GM23338 (cell line): Measurements from ENCODE around the gene RPS2. TPM values are rescaled to one million over a fixed set of nuclear protein-coding genes. Genes with fewer than 3 reads are reported as not detected.
A peak's percentile ranks its signal among the peaks of the same experiment; 100 is the strongest.

Source experiments
- ATAC-seq: fragments of 200-7000 bp; cut with Tn5 transposase; 3 replicates; pipeline ENCODE4 v1.9.1; 2020
- DNase-seq: peaks from one replicate; pipeline ENCODE4 v3.0.0-alpha.2; 2015; ENCODE audit warnings: low spot score
- H2AFZ ChIP-seq: fragments of 200-600 bp; sonication (generic); 2 replicates; pipeline ENCODE4 v1.8.0; 2016; ENCODE audit warnings: antibody characterized with exemption, mild to moderate bottlenecking, moderate library complexity
- H3F3A ChIP-seq: fragments of 200-600 bp; sonication (generic); replicated peaks from 2 replicates; pipeline ENCODE4 v1.8.0; 2017; ENCODE audit warnings: antibody characterized with exemption, mixed run types, low read depth
- H3K27ac ChIP-seq: fragments of 200-600 bp; sonication (generic); 2 replicates; pipeline ENCODE4 v1.6.1; 2016; ENCODE audit warnings: low read depth
- H3K27me3 ChIP-seq: fragments of 200-600 bp; sonication (generic); 2 replicates; pipeline ENCODE4 v1.8.0; 2016; ENCODE audit warnings: mild to moderate bottlenecking, mixed run types, moderate library complexity; ENCODE audit not compliant: insufficient read depth
- H3K36me3 ChIP-seq: fragments of 200-600 bp; sonication (generic); 2 replicates; pipeline ENCODE4 v1.8.0; 2016; ENCODE audit warnings: mild to moderate bottlenecking; ENCODE audit not compliant: insufficient read depth
- H3K4me1 ChIP-seq: fragments of 200-600 bp; sonication (generic); 2 replicates; pipeline ENCODE4 v1.8.0; 2016; ENCODE audit warnings: mild to moderate bottlenecking, moderate library complexity; ENCODE audit not compliant: insufficient read depth
- H3K4me2 ChIP-seq: fragments of 200-600 bp; sonication (generic); 2 replicates; pipeline ENCODE4 v1.7.1; 2017; ENCODE audit warnings: mixed run types
- H3K4me3 ChIP-seq: fragments of 200-600 bp; sonication (generic); 2 replicates; pipeline ENCODE4 v1.6.1; 2016; ENCODE audit warnings: mixed run types
- H3K79me2 ChIP-seq: fragments of 200-600 bp; sonication (generic); replicated peaks from 2 replicates; pipeline ENCODE4 v1.8.0; 2017; ENCODE audit warnings: mild to moderate bottlenecking; ENCODE audit not compliant: insufficient read depth
- H3K9me2 ChIP-seq: fragments of 200-600 bp; sonication (generic); 2 replicates; pipeline ENCODE4 v1.8.0; 2017; ENCODE audit not compliant: insufficient read depth
- H4K20me1 ChIP-seq: fragments of 200-600 bp; sonication (generic); replicated peaks from 2 replicates; pipeline ENCODE4 v1.8.0; 2017; ENCODE audit warnings: mild to moderate bottlenecking; ENCODE audit not compliant: insufficient read depth
- H3K27ac Mint-ChIP-seq: 2 replicates; pipeline ENCODE4 v1.8.0; 2020; ENCODE audit warnings: inconsistent platforms, mild to moderate bottlenecking, moderate library complexity, mixed read lengths
- H3K27me3 Mint-ChIP-seq: 3 replicates; pipeline ENCODE4 v1.8.0; 2022; ENCODE audit warnings: low read depth, mild to moderate bottlenecking, moderate library complexity, mixed read lengths, inconsistent platforms; ENCODE audit not compliant: insufficient read depth, poor library complexity
- H3K36me3 Mint-ChIP-seq: 3 replicates; pipeline ENCODE4 v1.8.0; 2021; ENCODE audit warnings: low read depth, mild to moderate bottlenecking, inconsistent platforms, moderate library complexity, mixed read lengths
- H3K4me1 Mint-ChIP-seq: 3 replicates; pipeline ENCODE4 v1.8.0; 2020; ENCODE audit warnings: mild to moderate bottlenecking, inconsistent platforms, mixed read lengths
- H3K4me3 Mint-ChIP-seq: 3 replicates; pipeline ENCODE4 v1.8.0; 2021; ENCODE audit warnings: moderate library complexity, mild to moderate bottlenecking, inconsistent platforms, mixed read lengths
- H3K9me3 Mint-ChIP-seq: 3 replicates; pipeline ENCODE4 v1.8.0; 2020; ENCODE audit warnings: moderate library complexity, mild to moderate bottlenecking, inconsistent platforms, mixed read lengths
- CREB1 ChIP-seq: fragments of 250-450 bp; sonication (Bioruptor Pico); IDR thresholded peaks from 2 replicates; pipeline ENCODE4 v1.5.0; 2020; ENCODE audit warnings: low read depth, mild to moderate bottlenecking, moderate library complexity
- EZH2 ChIP-seq: fragments of 200-600 bp; sonication (generic); IDR thresholded peaks from one replicate; pipeline ENCODE4 v1.8.0; 2017; ENCODE audit warnings: antibody characterized with exemption, mild to moderate bottlenecking, low read depth; ENCODE audit not compliant: unreplicated experiment
- EZH2phosphoT487 ChIP-seq: fragments of 200-600 bp; sonication (generic); IDR thresholded peaks from one replicate; pipeline ENCODE4 v1.8.1; 2018; ENCODE audit warnings: antibody characterized with exemption; ENCODE audit not compliant: unreplicated experiment
- JUNB ChIP-seq: IDR thresholded peaks from one replicate; pipeline ENCODE4 v1.6.1; 2016; ENCODE audit warnings: antibody characterized with exemption; ENCODE audit not compliant: unreplicated experiment
- NANOG ChIP-seq: IDR thresholded peaks from 2 replicates; pipeline ENCODE4 v1.6.1; 2016; ENCODE audit warnings: antibody characterized with exemption, borderline replicate concordance
- POLR2AphosphoS5 ChIP-seq: IDR thresholded peaks from 2 replicates; pipeline ENCODE4 v1.6.1; 2016; ENCODE audit warnings: antibody characterized with exemption, low read depth
- REST ChIP-seq: IDR thresholded peaks from one replicate; pipeline ENCODE4 v1.6.1; 2018; ENCODE audit warnings: antibody characterized with exemption; ENCODE audit not compliant: unreplicated experiment
- STAT1 ChIP-seq: IDR thresholded peaks from one replicate; pipeline ENCODE4 v1.6.1; 2016; ENCODE audit warnings: antibody characterized with exemption; ENCODE audit not compliant: unreplicated experiment
- ZNF114 ChIP-seq: fragments of 250-450 bp; sonication (Bioruptor Pico); IDR thresholded peaks from 2 replicates; pipeline ENCODE4 v1.5.0; 2020; ENCODE audit warnings: mild to moderate bottlenecking, moderate library complexity
- ZNF331 ChIP-seq: fragments of 250-450 bp; sonication (Bioruptor Pico); IDR thresholded peaks from 2 replicates; pipeline ENCODE4 v1.5.0; 2020; ENCODE audit warnings: low read depth, mild to moderate bottlenecking, moderate library complexity
- polyA plus RNA-seq: library from polyadenylated mRNA; unstranded; fragments of >200 nt; fragmentation: Nextera tagmentation; extraction: Ambion mirVana; gene quantifications from 2 replicates; pipeline ENCODE4 v1.2.1, GENCODE V29; 2016
- total RNA-seq: library from RNA; depleted of rRNA; stranded (reverse); fragments of >200 nt; shearing (Covaris generic); gene quantifications from 2 replicates; pipeline ENCODE4 v1.2.3, GENCODE V29; 2014
- TF ChIP-seq, protein P1 (sequence below): fragments of 250-450 bp; sonication (Bioruptor Pico); IDR thresholded peaks from 2 replicates; pipeline ENCODE4 v1.5.0; 2020; ENCODE audit warnings: mild to moderate bottlenecking, moderate library complexity
- TF ChIP-seq, protein P2 (sequence below), 2 experiments: fragments of 200-600 bp in 1 of 2; sonication (generic) in 1 of 2; conservative IDR thresholded peaks; 2 replicates each; pipeline versions ENCODE4 v1.5.1 to v1.6.1; 2016 to 2017; ENCODE audit warnings: antibody characterized with exemption in 2 of 2, low read depth in 2 of 2, mild to moderate bottlenecking in 2 of 2, moderate library complexity in 1 of 2
- TF ChIP-seq, protein P3 (sequence below): IDR thresholded peaks from 2 replicates; pipeline ENCODE4 v1.6.1; 2016; ENCODE audit warnings: antibody characterized with exemption

The RPS2 gene
- total and polyA plus RNA-seq, 2 experiments from 2014 or later: 3,786 to 3,992 TPM

GRCh38 chr16:1914084-1914608 lies 50.5 kb downstream of the RPS2 start:
- Mint-ChIP-seq H3K4me1 (peaks cover 20% of the 10 kb centered on the region), H3K27ac (no peak overlapping the region), H3K9me3 (no peaks in the 10 kb centered on the region), H3K27me3 (peaks cover 46% of the 10 kb centered on the region), H3K36me3 (no peaks in the 10 kb centered on the region), H3K4me3 (peak overlapping the region; percentile 14; the same call in 1 of the 3 replicates)
- Histone ChIP-seq H3F3A (no peaks in the 10 kb centered on the region), H3K4me2 (no peak overlapping the region), H3K4me1 (peaks cover 18% of the 10 kb centered on the region; the same call in 1 of the 2 replicates), H3K27ac (no peak overlapping the region), H3K4me3 (no peak overlapping the region), H3K27me3 (peaks cover 38% of the 10 kb centered on the region), H3K9me2 (no peaks in the 10 kb centered on the region), H3K36me3 (no peaks in the 10 kb centered on the region), H2AFZ (0 out of 2 replicates have a peak overlapping the region, but pooled peaks have one; percentile 66), H4K20me1 (no peaks in the 10 kb centered on the region), H3K79me2 (no peaks in the 10 kb centered on the region)
- no peak for TF ChIP-seq ZNF114 (CRISPR knock-in tag)
- no peak for TF ChIP-seq STAT1
- TF ChIP-seq ZNF331 (CRISPR knock-in tag): no peak
- TF ChIP-seq EZH2: no peak
- TF ChIP-seq, protein P1, sequence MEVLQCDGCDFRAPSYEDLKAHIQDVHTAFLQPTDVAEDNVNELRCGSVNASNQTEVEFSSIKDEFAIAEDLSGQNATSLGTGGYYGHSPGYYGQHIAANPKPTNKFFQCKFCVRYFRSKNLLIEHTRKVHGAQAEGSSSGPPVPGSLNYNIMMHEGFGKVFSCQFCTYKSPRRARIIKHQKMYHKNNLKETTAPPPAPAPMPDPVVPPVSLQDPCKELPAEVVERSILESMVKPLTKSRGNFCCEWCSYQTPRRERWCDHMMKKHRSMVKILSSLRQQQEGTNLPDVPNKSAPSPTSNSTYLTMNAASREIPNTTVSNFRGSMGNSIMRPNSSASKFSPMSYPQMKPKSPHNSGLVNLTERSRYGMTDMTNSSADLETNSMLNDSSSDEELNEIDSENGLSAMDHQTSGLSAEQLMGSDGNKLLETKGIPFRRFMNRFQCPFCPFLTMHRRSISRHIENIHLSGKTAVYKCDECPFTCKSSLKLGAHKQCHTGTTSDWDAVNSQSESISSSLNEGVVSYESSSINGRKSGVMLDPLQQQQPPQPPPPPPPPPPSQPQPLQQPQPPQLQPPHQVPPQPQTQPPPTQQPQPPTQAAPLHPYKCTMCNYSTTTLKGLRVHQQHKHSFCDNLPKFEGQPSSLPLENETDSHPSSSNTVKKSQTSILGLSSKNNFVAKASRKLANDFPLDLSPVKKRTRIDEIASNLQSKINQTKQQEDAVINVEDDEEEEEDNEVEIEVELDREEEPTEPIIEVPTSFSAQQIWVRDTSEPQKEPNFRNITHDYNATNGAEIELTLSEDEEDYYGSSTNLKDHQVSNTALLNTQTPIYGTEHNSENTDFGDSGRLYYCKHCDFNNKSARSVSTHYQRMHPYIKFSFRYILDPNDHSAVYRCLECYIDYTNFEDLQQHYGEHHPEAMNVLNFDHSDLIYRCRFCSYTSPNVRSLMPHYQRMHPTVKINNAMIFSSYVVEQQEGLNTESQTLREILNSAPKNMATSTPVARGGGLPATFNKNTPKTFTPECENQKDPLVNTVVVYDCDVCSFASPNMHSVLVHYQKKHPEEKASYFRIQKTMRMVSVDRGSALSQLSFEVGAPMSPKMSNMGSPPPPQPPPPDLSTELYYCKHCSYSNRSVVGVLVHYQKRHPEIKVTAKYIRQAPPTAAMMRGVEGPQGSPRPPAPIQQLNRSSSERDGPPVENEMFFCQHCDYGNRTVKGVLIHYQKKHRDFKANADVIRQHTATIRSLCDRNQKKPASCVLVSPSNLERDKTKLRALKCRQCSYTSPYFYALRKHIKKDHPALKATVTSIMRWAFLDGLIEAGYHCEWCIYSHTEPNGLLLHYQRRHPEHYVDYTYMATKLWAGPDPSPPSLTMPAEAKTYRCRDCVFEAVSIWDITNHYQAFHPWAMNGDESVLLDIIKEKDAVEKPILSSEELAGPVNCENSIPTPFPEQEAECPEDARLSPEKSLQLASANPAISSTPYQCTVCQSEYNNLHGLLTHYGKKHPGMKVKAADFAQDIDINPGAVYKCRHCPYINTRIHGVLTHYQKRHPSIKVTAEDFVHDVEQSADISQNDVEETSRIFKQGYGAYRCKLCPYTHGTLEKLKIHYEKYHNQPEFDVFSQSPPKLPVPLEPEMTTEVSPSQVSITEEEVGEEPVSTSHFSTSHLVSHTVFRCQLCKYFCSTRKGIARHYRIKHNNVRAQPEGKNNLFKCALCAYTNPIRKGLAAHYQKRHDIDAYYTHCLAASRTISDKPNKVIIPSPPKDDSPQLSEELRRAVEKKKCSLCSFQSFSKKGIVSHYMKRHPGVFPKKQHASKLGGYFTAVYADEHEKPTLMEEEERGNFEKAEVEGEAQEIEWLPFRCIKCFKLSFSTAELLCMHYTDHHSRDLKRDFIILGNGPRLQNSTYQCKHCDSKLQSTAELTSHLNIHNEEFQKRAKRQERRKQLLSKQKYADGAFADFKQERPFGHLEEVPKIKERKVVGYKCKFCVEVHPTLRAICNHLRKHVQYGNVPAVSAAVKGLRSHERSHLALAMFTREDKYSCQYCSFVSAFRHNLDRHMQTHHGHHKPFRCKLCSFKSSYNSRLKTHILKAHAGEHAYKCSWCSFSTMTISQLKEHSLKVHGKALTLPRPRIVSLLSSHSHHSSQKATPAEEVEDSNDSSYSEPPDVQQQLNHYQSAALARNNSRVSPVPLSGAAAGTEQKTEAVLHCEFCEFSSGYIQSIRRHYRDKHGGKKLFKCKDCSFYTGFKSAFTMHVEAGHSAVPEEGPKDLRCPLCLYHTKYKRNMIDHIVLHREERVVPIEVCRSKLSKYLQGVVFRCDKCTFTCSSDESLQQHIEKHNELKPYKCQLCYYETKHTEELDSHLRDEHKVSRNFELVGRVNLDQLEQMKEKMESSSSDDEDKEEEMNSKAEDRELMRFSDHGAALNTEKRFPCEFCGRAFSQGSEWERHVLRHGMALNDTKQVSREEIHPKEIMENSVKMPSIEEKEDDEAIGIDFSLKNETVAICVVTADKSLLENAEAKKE (CRISPR knock-in tag): no peak
- no peak for TF ChIP-seq POLR2AphosphoS5
- TF ChIP-seq REST: no peak
- no peak for TF ChIP-seq JUNB
- TF ChIP-seq NANOG: no peak
- TF ChIP-seq, protein P2, sequence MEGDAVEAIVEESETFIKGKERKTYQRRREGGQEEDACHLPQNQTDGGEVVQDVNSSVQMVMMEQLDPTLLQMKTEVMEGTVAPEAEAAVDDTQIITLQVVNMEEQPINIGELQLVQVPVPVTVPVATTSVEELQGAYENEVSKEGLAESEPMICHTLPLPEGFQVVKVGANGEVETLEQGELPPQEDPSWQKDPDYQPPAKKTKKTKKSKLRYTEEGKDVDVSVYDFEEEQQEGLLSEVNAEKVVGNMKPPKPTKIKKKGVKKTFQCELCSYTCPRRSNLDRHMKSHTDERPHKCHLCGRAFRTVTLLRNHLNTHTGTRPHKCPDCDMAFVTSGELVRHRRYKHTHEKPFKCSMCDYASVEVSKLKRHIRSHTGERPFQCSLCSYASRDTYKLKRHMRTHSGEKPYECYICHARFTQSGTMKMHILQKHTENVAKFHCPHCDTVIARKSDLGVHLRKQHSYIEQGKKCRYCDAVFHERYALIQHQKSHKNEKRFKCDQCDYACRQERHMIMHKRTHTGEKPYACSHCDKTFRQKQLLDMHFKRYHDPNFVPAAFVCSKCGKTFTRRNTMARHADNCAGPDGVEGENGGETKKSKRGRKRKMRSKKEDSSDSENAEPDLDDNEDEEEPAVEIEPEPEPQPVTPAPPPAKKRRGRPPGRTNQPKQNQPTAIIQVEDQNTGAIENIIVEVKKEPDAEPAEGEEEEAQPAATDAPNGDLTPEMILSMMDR (conservative IDR thresholded peaks at IDR 0.05; ENCODE audit: low read depth in 2 of 2): no peak
- no peak for TF ChIP-seq CREB1 (CRISPR knock-in tag)
- TF ChIP-seq EZH2phosphoT487: no peak
- TF ChIP-seq, protein P3, sequence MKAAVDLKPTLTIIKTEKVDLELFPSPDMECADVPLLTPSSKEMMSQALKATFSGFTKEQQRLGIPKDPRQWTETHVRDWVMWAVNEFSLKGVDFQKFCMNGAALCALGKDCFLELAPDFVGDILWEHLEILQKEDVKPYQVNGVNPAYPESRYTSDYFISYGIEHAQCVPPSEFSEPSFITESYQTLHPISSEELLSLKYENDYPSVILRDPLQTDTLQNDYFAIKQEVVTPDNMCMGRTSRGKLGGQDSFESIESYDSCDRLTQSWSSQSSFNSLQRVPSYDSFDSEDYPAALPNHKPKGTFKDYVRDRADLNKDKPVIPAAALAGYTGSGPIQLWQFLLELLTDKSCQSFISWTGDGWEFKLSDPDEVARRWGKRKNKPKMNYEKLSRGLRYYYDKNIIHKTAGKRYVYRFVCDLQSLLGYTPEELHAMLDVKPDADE: no peak
- ATAC-seq (no peak), DNase-seq (no peak)
